K562 (cell line): ENCODE results near the gene USB1. TPM values are rescaled to one million over a fixed set of nuclear protein-coding genes. Genes with fewer than 3 reads are reported as not detected.
A peak's percentile ranks its signal among the peaks of the same experiment; 100 is the strongest.

Source experiments
- AFF1 ChIP-seq, 2 experiments: fragments of 450-650 bp; IDR thresholded peaks; 2 replicates each; pipeline ENCODE4 v1.6.1; 2018; ENCODE audit warnings: mild to moderate bottlenecking in 2 of 2, low read depth in 1 of 2; ENCODE audit not compliant: partially characterized antibody in 2 of 2
- ATF1 ChIP-seq, 2 experiments: fragments of 450-650 bp in 1 of 2; IDR thresholded peaks; 2 replicates each; pipeline ENCODE4 v1.6.1; 2016; ENCODE audit warnings: missing compliant biosample characterization in 1 of 2, missing genetic modification characterization in 1 of 2
- CCNT2 ChIP-seq: IDR thresholded peaks from 2 replicates; pipeline ENCODE4 v1.6.1; 2011; ENCODE audit warnings: borderline replicate concordance, low read depth, mild to moderate bottlenecking, moderate library complexity, mixed read lengths, low read length; ENCODE audit not compliant: insufficient read length; ENCODE audit errors: extremely low read depth
- CTBP1 ChIP-seq: fragments of 450-650 bp; IDR thresholded peaks from 2 replicates; pipeline ENCODE4 v1.6.1; 2016; ENCODE audit warnings: borderline replicate concordance
- EWSR1 ChIP-seq: fragments of 450-650 bp; IDR thresholded peaks from 2 replicates; pipeline ENCODE4 v1.6.1; 2018; ENCODE audit warnings: borderline replicate concordance, mild to moderate bottlenecking, low read depth, moderate library complexity; ENCODE audit not compliant: partially characterized antibody
- HMBOX1 ChIP-seq: sonication (generic); IDR thresholded peaks from 2 replicates; pipeline ENCODE4 v1.6.1; 2016
- HNRNPL ChIP-seq: fragments of 200-400 bp; formaldehyde crosslinking; IDR thresholded peaks from 2 replicates; pipeline ENCODE4 v1.6.1; 2017; ENCODE audit warnings: low read depth, mild to moderate bottlenecking, low read length
- KDM4B ChIP-seq, 2 experiments: fragments of 450-650 bp in 1 of 2; sonication (generic) in 1 of 2; IDR thresholded peaks; 2 replicates each; pipeline ENCODE4 v1.6.1; 2016 to 2017; ENCODE audit warnings: borderline replicate concordance in 2 of 2, antibody characterized with exemption in 1 of 2, low read depth in 1 of 2, mild to moderate bottlenecking in 1 of 2
- MITF ChIP-seq: IDR thresholded peaks from 2 replicates; pipeline ENCODE4 v1.6.1; 2014; ENCODE audit warnings: antibody characterized with exemption
- NKRF ChIP-seq: fragments of 450-650 bp; IDR thresholded peaks from 2 replicates; pipeline ENCODE4 v1.6.1; 2016; ENCODE audit warnings: borderline replicate concordance
- STAG1 ChIP-seq: sonication (generic); formaldehyde crosslinking; IDR thresholded peaks from 2 replicates; pipeline ENCODE4 v1.5.0; 2020; ENCODE audit warnings: missing genetic modification reagents, borderline replicate concordance
- TAF15 ChIP-seq: fragments of 200-400 bp; formaldehyde crosslinking; IDR thresholded peaks from 2 replicates; pipeline ENCODE4 v1.6.1; 2017; ENCODE audit warnings: mild to moderate bottlenecking, low read depth, low read length, moderate library complexity
- TCFL5 ChIP-seq: fragments of 250-450 bp; sonication (Bioruptor Pico); conservative IDR thresholded peaks from 2 replicates; pipeline ENCODE4 v1.6.1; 2021; ENCODE audit warnings: mild to moderate bottlenecking, moderate library complexity, matching md5 sums
- ZNF165 ChIP-seq: fragments of 250-450 bp; sonication (Bioruptor Pico); IDR thresholded peaks from 2 replicates; pipeline ENCODE4 v1.4.0; 2020; ENCODE audit warnings: borderline replicate concordance
- ZNF3 ChIP-seq: fragments of 250-450 bp; sonication (Bioruptor Pico); IDR thresholded peaks from 2 replicates; pipeline ENCODE4 v1.5.0; 2021; ENCODE audit warnings: mild to moderate bottlenecking, moderate library complexity
- ZNF77 ChIP-seq: fragments of 250-450 bp; sonication (Bioruptor Pico); IDR thresholded peaks from 2 replicates; pipeline ENCODE4 v1.5.0; 2020
- polyA plus RNA-seq, 8 experiments: library from polyadenylated mRNA; depleted of rRNA in 4 of 8; stranded (reverse) in 5 of 8; unstranded in 3 of 8; fragments of >200 nt; fragmentation: Nextera tagmentation in 2 of 8; fragmentation: Illumina TruSeq in 1 of 8; extraction: Ambion mirVana in 2 of 8; extraction: Trizol in 1 of 8; gene quantifications; 2 replicates each; pipeline versions ENCODE4 v1.2.1 to v1.2.3, GENCODE V29; 2011 to 2014; ENCODE audit warnings: inconsistent platforms in 1 of 8, missing spikeins in 1 of 8
- total RNA-seq, 7 experiments: library from RNA; depleted of rRNA in 6 of 7; stranded (reverse); fragments of >200 nt in 6 of 7; fragmentation: Illumina TruSeq in 2 of 7; extraction: Trizol in 2 of 7; gene quantifications; 2 replicates each; pipeline versions ENCODE4 v1.2.1 to v1.2.3, GENCODE V29; 2011 to 2021; ENCODE audit warnings: low replicate concordance in 1 of 7

The USB1 gene
- total and polyA plus RNA-seq, 9 of the 15 experiments (the other 6 are each of a cell fraction or from before 2014, with no cell fraction given), result 11.6 to 73.6 (median 19.4) TPM

- no peak for TF ChIP-seq KDM4B (IDR thresholded peaks at IDR 0.05; ENCODE audit: borderline replicate concordance in 2 of 2, low read depth in 1 of 2)
- no peak for TF ChIP-seq ZNF165 (CRISPR knock-in tag)
- no peak for TF ChIP-seq TCFL5 (CRISPR knock-in tag)
- no peak for TF ChIP-seq MITF
- no peak for TF ChIP-seq HMBOX1
- no peak for TF ChIP-seq ZNF3 (CRISPR knock-in tag)
- TF ChIP-seq ZNF77 (CRISPR knock-in tag), result no peak
- TF ChIP-seq STAG1 (CRISPR knock-in tag), result peak; percentile 63; the same call in 1 of the 2 replicates
- TF ChIP-seq HNRNPL, result no peak
- TF ChIP-seq NKRF, result 0 out of 2 replicates have a peak, but pooled peaks have one; percentile 42
- TF ChIP-seq TAF15, result no peak
- TF ChIP-seq EWSR1, result no peak
- TF ChIP-seq AFF1 (IDR thresholded peaks at IDR 0.05; ENCODE audit: low read depth in 1 of 2, partially characterized antibody in 2 of 2), result no peak
- TF ChIP-seq CTBP1, result no peak; the same call in 1 of the 2 replicates
- no peak for TF ChIP-seq CCNT2
- TF ChIP-seq ATF1 (CRISPR knock-in tag; IDR thresholded peaks at IDR 0.05), result no peak
- TF ChIP-seq ATF1 (tag; IDR thresholded peaks at IDR 0.05), result no peak
Measured at GRCh38 chr16:58020628-58021521, 19.7 kb downstream of the USB1 start (continued).
